ENCODE measurements around the gene NACC2. TPM values are rescaled to one million over a fixed set of nuclear protein-coding genes. Genes with fewer than 3 reads are reported as not detected.

NACC2 gene
- total and polyA plus RNA-seq, 2 of the 8 experiments (the other 6 are each of a cell fraction or from before 2014, with no cell fraction given), result 8.3 to 14.0 TPM

- TF ChIP-seq CHD7 (IDR thresholded peaks at IDR 0.05; ENCODE audit: insufficient replicate concordance, low read length) (no peak), KDM1A (IDR thresholded peaks at IDR 0.05; ENCODE audit: borderline replicate concordance, low read length) (no peak), SIN3A (conservative IDR thresholded peaks at IDR 0.05 in 1 of 2, IDR thresholded peaks at IDR 0.05 in 1 of 2; ENCODE audit: low read depth in 1 of 2, low read length in 2 of 2) (no peak), CBX8 (IDR thresholded peaks at IDR 0.05; ENCODE audit: borderline replicate concordance, low read depth, low read length) (no peak), CHD2 (IDR thresholded peaks at IDR 0.05; ENCODE audit: low read length) (no peak), SAP30 (IDR thresholded peaks at IDR 0.05; ENCODE audit: insufficient read depth, insufficient replicate concordance, low read length) (no peak), ZNF274 (IDR thresholded peaks at IDR 0.05; ENCODE audit: borderline replicate concordance, extremely low read depth, low read length) (no peak), SUZ12 (IDR thresholded peaks at IDR 0.05; ENCODE audit: low read length) (no peak), E2F6 (IDR thresholded peaks at IDR 0.05) (no peak)
Observed at GRCh38 chr9:136028760-136029470, 66.2 kb downstream of the NACC2 start (continued).
